ENCODE measurements around the gene TFF3.

DNA sequence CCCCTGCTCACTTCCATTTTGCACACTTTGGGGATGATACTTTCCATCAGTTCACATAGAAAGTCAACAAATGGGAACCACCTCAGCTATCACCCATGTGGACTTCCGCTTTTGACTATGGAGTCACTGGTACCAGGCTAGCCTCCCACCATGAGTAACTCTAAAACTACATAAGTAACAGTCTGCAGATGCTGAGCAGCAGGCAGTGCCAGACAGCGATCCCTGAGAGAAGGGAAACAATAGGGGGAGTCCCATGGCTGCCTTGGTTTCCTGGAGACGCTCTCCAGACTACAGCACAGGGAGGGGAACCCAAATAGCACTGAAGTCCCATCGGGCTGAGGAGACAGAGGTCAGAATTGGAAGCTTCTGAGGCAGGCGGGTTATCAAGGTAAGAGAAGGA, 38.4 kb upstream of the TFF3 start:
- TF ChIP-seq ZBTB26 (tag by site-specific recombination; optimal IDR thresholded peaks at IDR 0.05) = no peak
- TF ChIP-seq, protein P1, sequence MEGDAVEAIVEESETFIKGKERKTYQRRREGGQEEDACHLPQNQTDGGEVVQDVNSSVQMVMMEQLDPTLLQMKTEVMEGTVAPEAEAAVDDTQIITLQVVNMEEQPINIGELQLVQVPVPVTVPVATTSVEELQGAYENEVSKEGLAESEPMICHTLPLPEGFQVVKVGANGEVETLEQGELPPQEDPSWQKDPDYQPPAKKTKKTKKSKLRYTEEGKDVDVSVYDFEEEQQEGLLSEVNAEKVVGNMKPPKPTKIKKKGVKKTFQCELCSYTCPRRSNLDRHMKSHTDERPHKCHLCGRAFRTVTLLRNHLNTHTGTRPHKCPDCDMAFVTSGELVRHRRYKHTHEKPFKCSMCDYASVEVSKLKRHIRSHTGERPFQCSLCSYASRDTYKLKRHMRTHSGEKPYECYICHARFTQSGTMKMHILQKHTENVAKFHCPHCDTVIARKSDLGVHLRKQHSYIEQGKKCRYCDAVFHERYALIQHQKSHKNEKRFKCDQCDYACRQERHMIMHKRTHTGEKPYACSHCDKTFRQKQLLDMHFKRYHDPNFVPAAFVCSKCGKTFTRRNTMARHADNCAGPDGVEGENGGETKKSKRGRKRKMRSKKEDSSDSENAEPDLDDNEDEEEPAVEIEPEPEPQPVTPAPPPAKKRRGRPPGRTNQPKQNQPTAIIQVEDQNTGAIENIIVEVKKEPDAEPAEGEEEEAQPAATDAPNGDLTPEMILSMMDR (tag by site-specific recombination; IDR thresholded peaks at IDR 0.05) = no peak
- TF ChIP-seq MYNN (tag by site-specific recombination; IDR thresholded peaks at IDR 0.05; ENCODE audit: borderline replicate concordance) = no peak
- no peak for TF ChIP-seq ZFP37 (tag by site-specific recombination; IDR thresholded peaks at IDR 0.05)
- no peak for TF ChIP-seq ZNF175 (tag by site-specific recombination; IDR thresholded peaks at IDR 0.05)
- TF ChIP-seq ZBTB17 (tag by site-specific recombination; IDR thresholded peaks at IDR 0.05) = no peak
- TF ChIP-seq ZNF514 (tag by site-specific recombination; IDR thresholded peaks at IDR 0.05) = no peak
- no peak for TF ChIP-seq ZNF449 (tag by site-specific recombination; IDR thresholded peaks at IDR 0.05)
